SU-DHL-6 (cell line): ENCODE results near the gene RABL3.

ENCODE experiments used
- CTCF ChIP-seq: fragments of 200-600 bp; sonication (generic); IDR thresholded peaks from one replicate; pipeline ENCODE4 v1.5.1; 2017; ENCODE audit warnings: antibody characterized with exemption, mild to moderate bottlenecking, low read length, moderate library complexity; ENCODE audit not compliant: insufficient read depth, poor library complexity, severe bottlenecking
- EZH2phosphoT487 ChIP-seq: fragments of 200-600 bp; sonication (generic), shearing (Covaris generic); conservative IDR thresholded peaks from 2 replicates; pipeline ENCODE4 v1.6.1; 2018; ENCODE audit warnings: mild to moderate bottlenecking, antibody characterized with exemption, low read length, moderate library complexity, mixed read lengths

GRCh38 chr3:120763601-120764000, 21.3 kb upstream of the RABL3 start:
- no peak for TF ChIP-seq CTCF
- no peak for TF ChIP-seq EZH2phosphoT487
